GM12878 (cell line): ENCODE data around the gene NIPA2. TPM values are rescaled to one million over a fixed set of nuclear protein-coding genes. Genes with fewer than 3 reads are reported as not detected.

Experiments used
- ATAC-seq: fragments of 200-7000 bp; cut with Tn5 transposase; 3 replicates; pipeline ENCODE4 v1.9.1; 2020; ENCODE audit warnings: mild to moderate bottlenecking, moderate library complexity
- BruUV-seq: library from RNA; stranded (reverse); fragments of 400-500 nt; replicated peaks from 2 replicates; lab custom pipeline; 2021; lab: Mats Ljungman, UMichigan
- CTCF ChIA-PET: fragments of 300-600 bp; sonication (Branson Sonifier 250); formaldehyde crosslinking; extraction: SDS; loops from one replicate; lab custom pipeline; 2021; ENCODE audit warnings: inconsistent platforms; lab: Yijun Ruan, JAX
- POLR2A ChIA-PET: fragments of 350-600 bp; formaldehyde crosslinking; extraction: SDS; loops from one replicate; lab custom pipeline; 2021; ENCODE audit warnings: inconsistent platforms; lab: Charles Lee
- RAD21 ChIA-PET: fragments of 300-600 bp; sonication (Branson Sonifier 250); formaldehyde crosslinking; loops from one replicate; lab custom pipeline; 2023; ENCODE audit warnings: antibody characterized with exemption; ENCODE audit not compliant: unreplicated experiment; lab: Charles Lee
- SMC1A ChIA-PET: fragments of 300-600 bp; sonication (Branson Sonifier 250); formaldehyde crosslinking; loops from one replicate; lab custom pipeline; 2023; ENCODE audit not compliant: unreplicated experiment, uncharacterized antibody; lab: Charles Lee
- DNase-seq: peaks from one replicate; pipeline ENCODE4 v3.0.0-alpha.2; 2011; ENCODE audit warnings: low read depth, low spot score
- FAIRE-seq: peaks from 3 replicates; lab custom pipeline; 2011; peaks lifted over from hg19 to GRCh38; lab: Jason Lieb, UNC
- H2AFZ ChIP-seq: 2 replicates; pipeline ENCODE4 v1.6.0; 2011; ENCODE audit warnings: low read depth, low read length, control low read depth; ENCODE audit not compliant: control insufficient read depth
- H3K27ac ChIP-seq: 2 replicates; pipeline ENCODE4 v1.5.1; 2011; ENCODE audit warnings: control low read depth; ENCODE audit not compliant: control insufficient read depth, insufficient read depth
- H3K27me3 ChIP-seq, 2 experiments: replicated peaks in 1 of 2; 2 replicates each; pipeline versions ENCODE4 v1.6.0 to v1.6.1; 2011; ENCODE audit warnings: low read length in 1 of 2; ENCODE audit not compliant: control insufficient read depth in 2 of 2, insufficient read depth in 2 of 2
- H3K36me3 ChIP-seq, 2 experiments: 2 replicates each; pipeline ENCODE4 v1.5.1; 2011; ENCODE audit warnings: low read length in 1 of 2; ENCODE audit not compliant: control insufficient read depth in 2 of 2, insufficient read depth in 2 of 2
- H3K4me1 ChIP-seq: 2 replicates; pipeline ENCODE4 v1.6.1; 2011; ENCODE audit warnings: mild to moderate bottlenecking, low read length, moderate library complexity, mixed read lengths; ENCODE audit not compliant: control insufficient read depth, insufficient read depth
- H3K4me2 ChIP-seq: 2 replicates; pipeline ENCODE4 v1.6.0; 2011; ENCODE audit warnings: control low read depth; ENCODE audit not compliant: control insufficient read depth, insufficient read depth
- H3K4me3 ChIP-seq: fragments of 200-600 bp; sonication (generic); 2 replicates; pipeline ENCODE4 v1.5.1; 2016
- H3K79me2 ChIP-seq: 2 replicates; pipeline ENCODE4 v1.6.0; 2011; ENCODE audit warnings: low read length; ENCODE audit not compliant: control insufficient read depth, insufficient read depth
- H3K9ac ChIP-seq: 2 replicates; pipeline ENCODE4 v1.8.0; 2011; ENCODE audit warnings: low read length, control low read depth, mixed read lengths; ENCODE audit not compliant: control insufficient read depth, insufficient read depth
- H3K9me3 ChIP-seq: replicated peaks from 3 replicates; pipeline ENCODE4 v1.5.1; 2011; ENCODE audit warnings: mild to moderate bottlenecking, low read length; ENCODE audit not compliant: control insufficient read depth, insufficient read depth
- H4K20me1 ChIP-seq: 2 replicates; pipeline ENCODE4 v1.6.0; 2011; ENCODE audit not compliant: control insufficient read depth, insufficient read depth
- CBFB ChIP-seq: IDR thresholded peaks from 2 replicates; pipeline ENCODE4 v1.6.1; 2016; ENCODE audit warnings: antibody characterized with exemption, low read depth
- CHD1 ChIP-seq: IDR thresholded peaks from 2 replicates; pipeline ENCODE4 v1.6.1; 2012; ENCODE audit warnings: low read depth, low read length, improper control_type of control experiment
- E2F4 ChIP-seq: IDR thresholded peaks from 2 replicates; pipeline ENCODE4 v1.6.1; 2012; ENCODE audit warnings: low read depth, low read length, improper control_type of control experiment
- GATAD2B ChIP-seq: fragments of 450-650 bp; conservative IDR thresholded peaks from 2 replicates; pipeline ENCODE4 v1.6.1; 2017; ENCODE audit warnings: low read depth, mild to moderate bottlenecking, moderate library complexity
- JUND ChIP-seq: IDR thresholded peaks from 2 replicates; pipeline ENCODE4 v1.6.1; 2012; ENCODE audit warnings: low read depth, mild to moderate bottlenecking, low read length, improper control_type of control experiment, moderate library complexity
- LARP7 ChIP-seq: fragments of 450-650 bp; IDR thresholded peaks from 2 replicates; pipeline ENCODE4 v1.6.1; 2017; ENCODE audit warnings: mild to moderate bottlenecking
- NFYB ChIP-seq: IDR thresholded peaks from 2 replicates; pipeline ENCODE4 v1.6.1; 2011; ENCODE audit warnings: low read depth, mild to moderate bottlenecking, low read length, improper control_type of control experiment, moderate library complexity; ENCODE audit not compliant: insufficient read depth
- RELA ChIP-seq: fragments of 450-650 bp; IDR thresholded peaks from 2 replicates; pipeline ENCODE4 v1.8.0; 2014; ENCODE audit warnings: borderline replicate concordance; ENCODE audit not compliant: partially characterized antibody
- USF1 ChIP-seq: IDR thresholded peaks from 2 replicates; pipeline ENCODE4 v1.6.1; 2011; ENCODE audit warnings: borderline replicate concordance, low read depth, mild to moderate bottlenecking, moderate library complexity, mixed read lengths, low read length; ENCODE audit not compliant: insufficient read depth; ENCODE audit errors: extremely low read length
- WGBS: methylation state at CpG from one replicate; pipeline ENCODE4 v1.1.6; 2016; ENCODE audit warnings: low lambda C conversion rate; ENCODE audit not compliant: insufficient replicate concordance, insufficient coverage; ENCODE audit errors: missing lambda C conversion rate; 5-methylcytosine and 5-hydroxymethylcytosine counted together
- in situ Hi-C: fragments of 300-500 bp; cut with MboI; formaldehyde crosslinking; loops from 9 replicates; pipeline ENCODE4 v1.14.3; 2018; ENCODE audit warnings: mixed read lengths
- intact Hi-C: fragments of 100-400 bp; cut with micrococcal nuclease; formaldehyde crosslinking; loops from one replicate; pipeline ENCODE4 v1.14.2; 2022; ENCODE audit not compliant: unreplicated experiment
- polyA plus RNA-seq, 11 experiments: library from polyadenylated mRNA; depleted of rRNA in 4 of 11; unstranded in 6 of 11; stranded (reverse) in 5 of 11; fragments of >200 nt; fragmentation: Nextera tagmentation in 4 of 11; fragmentation: Illumina TruSeq in 1 of 11; extraction: Ambion mirVana in 4 of 11; extraction: Trizol in 1 of 11; gene quantifications; 1 replicate in 1 of 11; 2 replicates in 10 of 11; pipeline versions ENCODE4 v1.2.1 to v1.2.3, GENCODE V29; 2011 to 2016; ENCODE audit warnings: inconsistent platforms in 2 of 11, missing spikeins in 2 of 11, low read depth in 1 of 11
- total RNA-seq, 4 experiments: library from RNA; depleted of rRNA in 3 of 4; stranded (reverse); fragments of >200 nt in 3 of 4; fragmentation: Illumina TruSeq in 1 of 4; extraction: Trizol in 1 of 4; gene quantifications; 2 replicates each; pipeline versions ENCODE4 v1.2.1 to v1.2.3, GENCODE V29; 2013 to 2021

The NIPA2 gene
- total and polyA plus RNA-seq, 10 of the 15 experiments (the other 5 are each of a cell fraction or from before 2014, with no cell fraction given): 24.4 to 159 (median 96.5) TPM

GRCh38 chr15:22823495-22824128, 14.9 kb upstream of the NIPA2 start:
- Histone ChIP-seq H4K20me1 (no peaks in the 10 kb centered on the region), H3K4me1 (no peaks in the 10 kb centered on the region), H3K4me2 (no peak overlapping the region), H3K27me3 (no peaks in the 10 kb centered on the region), H3K4me3 (no peak overlapping the region), H2AFZ (no peak overlapping the region), H3K36me3 (peaks cover 24% of the 10 kb centered on the region in 2 experiments; a peak in 3 of 4 replicates), H3K27ac (no peak overlapping the region)
- intact Hi-C loops (no loop called here), in situ Hi-C loops (no loop called here)
- ChIA-PET RAD21 (no interaction called here), CTCF (no interaction called here), POLR2A (no interaction called here), SMC1A (no interaction called here)
- FAIRE-seq (no peak), ATAC-seq (no peak), DNase-seq (no peak)
- WGBS: 92% methylated on average over 28 of the region's 29 CpGs
- no peak for TF ChIP-seq JUND
- TF ChIP-seq E2F4: no peak
- no peak for TF ChIP-seq RELA
- no peak for TF ChIP-seq CHD1
- no peak for TF ChIP-seq NFYB
- no peak for TF ChIP-seq USF1
- TF ChIP-seq LARP7: no peak
- TF ChIP-seq GATAD2B: no peak
- no peak for TF ChIP-seq CBFB
- TF ChIP-seq, all 136 proteins: peak for 0
- H3K9ac ChIP-seq: no peak overlapping the region
- no peaks in the 10 kb centered on the region for H3K79me2 ChIP-seq
- H3K9me3 ChIP-seq: no peaks in the 10 kb centered on the region
- no TSS peak for BruUV-seq
